WTC11 (cell line): ENCODE results near the gene EYS. TPM values are rescaled to one million over a fixed set of nuclear protein-coding genes. Genes with fewer than 3 reads are reported as not detected.

Experiments used
- ATAC-seq: fragments of 200-7000 bp; cut with Tn5 transposase; 2 replicates; pipeline ENCODE4 v1.10.0; 2021; ENCODE audit warnings: mild to moderate bottlenecking, moderate library complexity
- CTCF ChIA-PET: fragments of 300-600 bp; sonication (Branson Sonifier 250); formaldehyde crosslinking; loops from one replicate; lab custom pipeline; 2021; ENCODE audit warnings: antibody characterized with exemption; lab: Charles Lee
- POLR2A ChIA-PET: fragments of 350-600 bp; sonication (Branson Sonifier 250); formaldehyde crosslinking; loops from one replicate; lab custom pipeline; 2021; ENCODE audit warnings: antibody characterized with exemption; lab: Charles Lee
- DNase-seq: peaks from one replicate; pipeline ENCODE4 v3.0.0; 2021; ENCODE audit warnings: low spot score
- H3K27ac Mint-ChIP-seq: 2 replicates; pipeline ENCODE4 v1.8.0; 2021; ENCODE audit warnings: mixed read lengths
- H3K27me3 Mint-ChIP-seq: 2 replicates; pipeline ENCODE4 v1.8.0; 2021; ENCODE audit warnings: low read depth, mild to moderate bottlenecking, moderate library complexity, mixed read lengths
- H3K36me3 Mint-ChIP-seq: 2 replicates; pipeline ENCODE4 v1.8.0; 2021; ENCODE audit warnings: mixed read lengths
- H3K4me1 Mint-ChIP-seq: 2 replicates; pipeline ENCODE4 v1.8.0; 2022; ENCODE audit warnings: mixed read lengths
- H3K4me3 Mint-ChIP-seq: 2 replicates; pipeline ENCODE4 v1.8.0; 2021; ENCODE audit warnings: mild to moderate bottlenecking, moderate library complexity, mixed read lengths
- H3K9me3 Mint-ChIP-seq: 2 replicates; pipeline ENCODE4 v1.8.0; 2021; ENCODE audit warnings: mixed read lengths
- CBFB ChIP-seq: sonication (generic); formaldehyde crosslinking; IDR thresholded peaks from 2 replicates; pipeline ENCODE4 v1.8.1; 2022; ENCODE audit warnings: mild to moderate bottlenecking, low read depth, missing genetic modification reagents
- CREB1 ChIP-seq: sonication (generic); formaldehyde crosslinking; IDR thresholded peaks from 2 replicates; pipeline ENCODE4 v1.8.0; 2023; ENCODE audit warnings: mild to moderate bottlenecking, missing genetic modification reagents
- CREM ChIP-seq: sonication (generic); formaldehyde crosslinking; IDR thresholded peaks from 2 replicates; pipeline ENCODE4 v1.8.1; 2022; ENCODE audit warnings: mild to moderate bottlenecking, missing genetic modification reagents, moderate library complexity
- FOXK1 ChIP-seq: sonication (generic); formaldehyde crosslinking; IDR thresholded peaks from 2 replicates; pipeline ENCODE4 v1.8.0; 2022; ENCODE audit warnings: mild to moderate bottlenecking, moderate library complexity, missing genetic modification reagents
- JAZF1 ChIP-seq: fragments of 250-450 bp; sonication (Bioruptor Pico); IDR thresholded peaks from 2 replicates; pipeline ENCODE4 v1.9.0; 2021; ENCODE audit warnings: moderate library complexity, mild to moderate bottlenecking, inconsistent platforms
- NFYB ChIP-seq: sonication (generic); formaldehyde crosslinking; conservative IDR thresholded peaks from 2 replicates; pipeline ENCODE4 v1.8.0; 2022; ENCODE audit warnings: low read depth, missing genetic modification reagents
- OVOL2 ChIP-seq: fragments of 250-450 bp; sonication (Bioruptor Pico); IDR thresholded peaks from 2 replicates; pipeline ENCODE4 v1.9.0; 2021; ENCODE audit warnings: mild to moderate bottlenecking, borderline replicate concordance
- PRRX2 ChIP-seq: fragments of 250-450 bp; sonication (Bioruptor Pico); IDR thresholded peaks from 2 replicates; pipeline ENCODE4 v1.8.0; 2021; ENCODE audit warnings: mild to moderate bottlenecking
- SMAD4 ChIP-seq: sonication (generic); formaldehyde crosslinking; IDR thresholded peaks from 2 replicates; pipeline ENCODE4 v1.8.0; 2022; ENCODE audit warnings: mild to moderate bottlenecking, missing genetic modification reagents
- ZNF396 ChIP-seq: fragments of 250-450 bp; sonication (Bioruptor Pico); IDR thresholded peaks from 2 replicates; pipeline ENCODE4 v1.8.0; 2021; ENCODE audit warnings: mild to moderate bottlenecking, moderate library complexity, borderline replicate concordance
- total RNA-seq: library from RNA; stranded (reverse); gene quantifications from 3 replicates; pipeline ENCODE4 v1.2.3, GENCODE V29; 2021
- TF ChIP-seq, protein P1 (sequence below): sonication (generic); formaldehyde crosslinking; IDR thresholded peaks from 2 replicates; pipeline ENCODE4 v1.8.1; 2022; ENCODE audit warnings: mild to moderate bottlenecking, moderate library complexity, missing genetic modification reagents
- TF ChIP-seq, protein P2 (sequence below): fragments of 250-450 bp; sonication (Bioruptor Pico); IDR thresholded peaks from 2 replicates; pipeline ENCODE4 v1.9.0; 2021; ENCODE audit warnings: mild to moderate bottlenecking
- TF ChIP-seq, protein P3 (sequence below): sonication (generic); formaldehyde crosslinking; IDR thresholded peaks from 2 replicates; pipeline ENCODE4 v1.8.1; 2022; ENCODE audit warnings: missing genetic modification reagents, borderline replicate concordance
- TF ChIP-seq, protein P4 (sequence below): sonication (generic); formaldehyde crosslinking; IDR thresholded peaks from 2 replicates; pipeline ENCODE4 v1.8.0; 2022; ENCODE audit warnings: mild to moderate bottlenecking, missing genetic modification reagents
- TF ChIP-seq, protein P5 (sequence below): sonication (generic); formaldehyde crosslinking; IDR thresholded peaks from 2 replicates; pipeline ENCODE4 v1.8.0; 2023; ENCODE audit warnings: missing genetic modification reagents, mild to moderate bottlenecking, borderline replicate concordance
- TF ChIP-seq, protein P6 (sequence below): sonication (generic); formaldehyde crosslinking; IDR thresholded peaks from 2 replicates; pipeline ENCODE4 v1.8.1; 2022; ENCODE audit warnings: low read depth, mild to moderate bottlenecking, moderate library complexity, missing genetic modification reagents, borderline replicate concordance
- TF ChIP-seq, protein P7 (sequence below): sonication (generic); formaldehyde crosslinking; IDR thresholded peaks from 2 replicates; pipeline ENCODE4 v1.8.1; 2023; ENCODE audit warnings: mild to moderate bottlenecking, missing genetic modification reagents
- TF ChIP-seq, protein P8 (sequence below): sonication (generic); formaldehyde crosslinking; IDR thresholded peaks from 2 replicates; pipeline ENCODE4 v1.8.1; 2023; ENCODE audit warnings: mild to moderate bottlenecking, missing genetic modification reagents, moderate library complexity
- TF ChIP-seq, protein P9 (sequence below): sonication (generic); formaldehyde crosslinking; IDR thresholded peaks from 2 replicates; pipeline ENCODE4 v1.8.0; 2022; ENCODE audit warnings: mild to moderate bottlenecking, missing genetic modification reagents
- TF ChIP-seq, protein P10 (sequence below): sonication (generic); formaldehyde crosslinking; conservative IDR thresholded peaks from 2 replicates; pipeline ENCODE4 v1.8.1; 2023; ENCODE audit warnings: mild to moderate bottlenecking, low read depth, missing genetic modification reagents, moderate library complexity

EYS gene
- total RNA-seq, 1 experiment from 2014 or later: not detected

DNA sequence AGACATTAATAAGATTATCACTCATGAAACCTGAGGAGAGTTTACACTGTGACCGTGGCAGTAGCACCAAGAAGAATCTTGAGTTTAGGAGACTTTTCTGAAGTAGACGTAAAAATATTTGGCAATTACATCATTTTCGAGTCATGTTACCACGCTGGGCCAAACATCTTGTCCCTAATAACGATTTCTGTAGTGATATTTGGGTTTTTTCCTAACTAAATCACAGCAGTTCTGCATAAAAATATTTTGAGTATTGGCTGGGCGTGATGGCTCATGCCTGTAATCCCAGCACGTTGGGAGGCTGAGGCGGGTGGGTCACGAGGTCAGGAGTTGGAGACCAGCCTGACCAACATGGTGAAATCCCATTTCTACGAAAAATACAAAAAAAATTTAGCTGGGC, 1809.1 kb downstream of the EYS start:
- ChIA-PET CTCF (no interaction called here), POLR2A (no interaction called here)
- Mint-ChIP-seq H3K9me3 (peaks cover 30% of the 10 kb centered on the region), H3K27me3 (peaks cover 2% of the 10 kb centered on the region; the same call in 1 of the 2 replicates), H3K27ac (no peak overlapping the region), H3K4me1 (no peaks in the 10 kb centered on the region), H3K36me3 (peaks cover 3% of the 10 kb centered on the region; the same call in 1 of the 2 replicates), H3K4me3 (no peak overlapping the region)
- TF ChIP-seq CBFB (CRISPR knock-in tag): no peak
- TF ChIP-seq PRRX2 (CRISPR knock-in tag): no peak
- TF ChIP-seq, protein P1, sequence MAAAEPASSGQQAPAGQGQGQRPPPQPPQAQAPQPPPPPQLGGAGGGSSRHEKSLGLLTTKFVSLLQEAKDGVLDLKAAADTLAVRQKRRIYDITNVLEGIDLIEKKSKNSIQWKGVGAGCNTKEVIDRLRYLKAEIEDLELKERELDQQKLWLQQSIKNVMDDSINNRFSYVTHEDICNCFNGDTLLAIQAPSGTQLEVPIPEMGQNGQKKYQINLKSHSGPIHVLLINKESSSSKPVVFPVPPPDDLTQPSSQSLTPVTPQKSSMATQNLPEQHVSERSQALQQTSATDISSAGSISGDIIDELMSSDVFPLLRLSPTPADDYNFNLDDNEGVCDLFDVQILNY (CRISPR knock-in tag): no peak
- TF ChIP-seq, protein P2, sequence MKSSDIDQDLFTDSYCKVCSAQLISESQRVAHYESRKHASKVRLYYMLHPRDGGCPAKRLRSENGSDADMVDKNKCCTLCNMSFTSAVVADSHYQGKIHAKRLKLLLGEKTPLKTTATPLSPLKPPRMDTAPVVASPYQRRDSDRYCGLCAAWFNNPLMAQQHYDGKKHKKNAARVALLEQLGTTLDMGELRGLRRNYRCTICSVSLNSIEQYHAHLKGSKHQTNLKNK (CRISPR knock-in tag): no peak
- no peak for TF ChIP-seq SMAD4 (CRISPR knock-in tag)
- TF ChIP-seq NFYB (CRISPR knock-in tag): no peak
- no peak for TF ChIP-seq JAZF1
- no peak for TF ChIP-seq FOXK1 (CRISPR knock-in tag)
- no peak for TF ChIP-seq OVOL2 (CRISPR knock-in tag)
- TF ChIP-seq, protein P3, sequence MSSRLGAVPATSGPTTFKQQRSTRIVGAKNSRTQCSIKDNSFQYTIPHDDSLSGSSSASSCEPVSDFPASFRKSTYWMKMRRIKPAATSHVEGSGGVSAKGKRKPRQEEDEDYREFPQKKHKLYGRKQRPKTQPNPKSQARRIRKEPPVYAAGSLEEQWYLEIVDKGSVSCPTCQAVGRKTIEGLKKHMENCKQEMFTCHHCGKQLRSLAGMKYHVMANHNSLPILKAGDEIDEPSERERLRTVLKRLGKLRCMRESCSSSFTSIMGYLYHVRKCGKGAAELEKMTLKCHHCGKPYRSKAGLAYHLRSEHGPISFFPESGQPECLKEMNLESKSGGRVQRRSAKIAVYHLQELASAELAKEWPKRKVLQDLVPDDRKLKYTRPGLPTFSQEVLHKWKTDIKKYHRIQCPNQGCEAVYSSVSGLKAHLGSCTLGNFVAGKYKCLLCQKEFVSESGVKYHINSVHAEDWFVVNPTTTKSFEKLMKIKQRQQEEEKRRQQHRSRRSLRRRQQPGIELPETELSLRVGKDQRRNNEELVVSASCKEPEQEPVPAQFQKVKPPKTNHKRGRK: no peak
- TF ChIP-seq, protein P4, sequence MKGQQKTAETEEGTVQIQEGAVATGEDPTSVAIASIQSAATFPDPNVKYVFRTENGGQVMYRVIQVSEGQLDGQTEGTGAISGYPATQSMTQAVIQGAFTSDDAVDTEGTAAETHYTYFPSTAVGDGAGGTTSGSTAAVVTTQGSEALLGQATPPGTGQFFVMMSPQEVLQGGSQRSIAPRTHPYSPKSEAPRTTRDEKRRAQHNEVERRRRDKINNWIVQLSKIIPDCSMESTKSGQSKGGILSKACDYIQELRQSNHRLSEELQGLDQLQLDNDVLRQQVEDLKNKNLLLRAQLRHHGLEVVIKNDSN (CRISPR knock-in tag): no peak
- ATAC-seq (no peak), DNase-seq (no peak)

DNA sequence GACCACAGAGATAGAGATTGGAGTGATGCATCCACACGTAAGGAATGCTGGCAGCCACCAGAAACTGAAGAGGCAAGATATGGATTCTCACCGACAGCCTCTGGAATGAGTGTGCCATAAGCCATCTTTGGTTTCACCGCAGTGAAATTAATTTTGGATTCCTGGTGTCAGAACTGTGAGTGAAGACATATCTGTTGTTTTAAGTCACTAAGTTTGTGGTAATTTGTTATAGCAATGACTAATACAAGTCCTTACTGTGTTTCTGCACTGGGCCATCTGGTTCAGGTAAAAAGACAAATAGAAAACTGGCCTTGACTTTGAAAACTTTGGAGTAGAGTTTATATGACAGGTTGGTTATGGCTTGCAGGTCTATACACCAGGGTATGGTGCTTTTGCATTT, 1809.6 kb downstream of the EYS start:
- POLR2A ChIA-PET: no interaction called here
- Mint-ChIP-seq H3K4me3 (no peak overlapping the region), H3K36me3 (peaks cover 3% of the 10 kb centered on the region; the same call in 1 of the 2 replicates), H3K4me1 (no peaks in the 10 kb centered on the region), H3K27me3 (peaks cover 3% of the 10 kb centered on the region; the same call in 1 of the 2 replicates), H3K9me3 (peaks cover 32% of the 10 kb centered on the region), H3K27ac (no peak overlapping the region)
- ATAC-seq (no peak), DNase-seq (no peak)
- CTCF ChIA-PET: no interaction called here
- TF ChIP-seq CREM (CRISPR knock-in tag) (no peak), FOXK1 (CRISPR knock-in tag) (no peak), ZNF396 (CRISPR knock-in tag) (no peak), CREB1 (CRISPR knock-in tag) (no peak)
- TF ChIP-seq, protein P5, sequence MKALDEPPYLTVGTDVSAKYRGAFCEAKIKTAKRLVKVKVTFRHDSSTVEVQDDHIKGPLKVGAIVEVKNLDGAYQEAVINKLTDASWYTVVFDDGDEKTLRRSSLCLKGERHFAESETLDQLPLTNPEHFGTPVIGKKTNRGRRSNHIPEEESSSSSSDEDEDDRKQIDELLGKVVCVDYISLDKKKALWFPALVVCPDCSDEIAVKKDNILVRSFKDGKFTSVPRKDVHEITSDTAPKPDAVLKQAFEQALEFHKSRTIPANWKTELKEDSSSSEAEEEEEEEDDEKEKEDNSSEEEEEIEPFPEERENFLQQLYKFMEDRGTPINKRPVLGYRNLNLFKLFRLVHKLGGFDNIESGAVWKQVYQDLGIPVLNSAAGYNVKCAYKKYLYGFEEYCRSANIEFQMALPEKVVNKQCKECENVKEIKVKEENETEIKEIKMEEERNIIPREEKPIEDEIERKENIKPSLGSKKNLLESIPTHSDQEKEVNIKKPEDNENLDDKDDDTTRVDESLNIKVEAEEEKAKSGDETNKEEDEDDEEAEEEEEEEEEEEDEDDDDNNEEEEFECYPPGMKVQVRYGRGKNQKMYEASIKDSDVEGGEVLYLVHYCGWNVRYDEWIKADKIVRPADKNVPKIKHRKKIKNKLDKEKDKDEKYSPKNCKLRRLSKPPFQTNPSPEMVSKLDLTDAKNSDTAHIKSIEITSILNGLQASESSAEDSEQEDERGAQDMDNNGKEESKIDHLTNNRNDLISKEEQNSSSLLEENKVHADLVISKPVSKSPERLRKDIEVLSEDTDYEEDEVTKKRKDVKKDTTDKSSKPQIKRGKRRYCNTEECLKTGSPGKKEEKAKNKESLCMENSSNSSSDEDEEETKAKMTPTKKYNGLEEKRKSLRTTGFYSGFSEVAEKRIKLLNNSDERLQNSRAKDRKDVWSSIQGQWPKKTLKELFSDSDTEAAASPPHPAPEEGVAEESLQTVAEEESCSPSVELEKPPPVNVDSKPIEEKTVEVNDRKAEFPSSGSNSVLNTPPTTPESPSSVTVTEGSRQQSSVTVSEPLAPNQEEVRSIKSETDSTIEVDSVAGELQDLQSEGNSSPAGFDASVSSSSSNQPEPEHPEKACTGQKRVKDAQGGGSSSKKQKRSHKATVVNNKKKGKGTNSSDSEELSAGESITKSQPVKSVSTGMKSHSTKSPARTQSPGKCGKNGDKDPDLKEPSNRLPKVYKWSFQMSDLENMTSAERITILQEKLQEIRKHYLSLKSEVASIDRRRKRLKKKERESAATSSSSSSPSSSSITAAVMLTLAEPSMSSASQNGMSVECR: no peak
- TF ChIP-seq, protein P6, sequence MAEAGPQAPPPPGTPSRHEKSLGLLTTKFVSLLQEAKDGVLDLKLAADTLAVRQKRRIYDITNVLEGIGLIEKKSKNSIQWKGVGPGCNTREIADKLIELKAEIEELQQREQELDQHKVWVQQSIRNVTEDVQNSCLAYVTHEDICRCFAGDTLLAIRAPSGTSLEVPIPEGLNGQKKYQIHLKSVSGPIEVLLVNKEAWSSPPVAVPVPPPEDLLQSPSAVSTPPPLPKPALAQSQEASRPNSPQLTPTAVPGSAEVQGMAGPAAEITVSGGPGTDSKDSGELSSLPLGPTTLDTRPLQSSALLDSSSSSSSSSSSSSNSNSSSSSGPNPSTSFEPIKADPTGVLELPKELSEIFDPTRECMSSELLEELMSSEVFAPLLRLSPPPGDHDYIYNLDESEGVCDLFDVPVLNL: no peak
- TF ChIP-seq, protein P7, sequence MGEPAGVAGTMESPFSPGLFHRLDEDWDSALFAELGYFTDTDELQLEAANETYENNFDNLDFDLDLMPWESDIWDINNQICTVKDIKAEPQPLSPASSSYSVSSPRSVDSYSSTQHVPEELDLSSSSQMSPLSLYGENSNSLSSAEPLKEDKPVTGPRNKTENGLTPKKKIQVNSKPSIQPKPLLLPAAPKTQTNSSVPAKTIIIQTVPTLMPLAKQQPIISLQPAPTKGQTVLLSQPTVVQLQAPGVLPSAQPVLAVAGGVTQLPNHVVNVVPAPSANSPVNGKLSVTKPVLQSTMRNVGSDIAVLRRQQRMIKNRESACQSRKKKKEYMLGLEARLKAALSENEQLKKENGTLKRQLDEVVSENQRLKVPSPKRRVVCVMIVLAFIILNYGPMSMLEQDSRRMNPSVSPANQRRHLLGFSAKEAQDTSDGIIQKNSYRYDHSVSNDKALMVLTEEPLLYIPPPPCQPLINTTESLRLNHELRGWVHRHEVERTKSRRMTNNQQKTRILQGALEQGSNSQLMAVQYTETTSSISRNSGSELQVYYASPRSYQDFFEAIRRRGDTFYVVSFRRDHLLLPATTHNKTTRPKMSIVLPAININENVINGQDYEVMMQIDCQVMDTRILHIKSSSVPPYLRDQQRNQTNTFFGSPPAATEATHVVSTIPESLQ (CRISPR knock-in tag): no peak
- TF ChIP-seq, protein P8, sequence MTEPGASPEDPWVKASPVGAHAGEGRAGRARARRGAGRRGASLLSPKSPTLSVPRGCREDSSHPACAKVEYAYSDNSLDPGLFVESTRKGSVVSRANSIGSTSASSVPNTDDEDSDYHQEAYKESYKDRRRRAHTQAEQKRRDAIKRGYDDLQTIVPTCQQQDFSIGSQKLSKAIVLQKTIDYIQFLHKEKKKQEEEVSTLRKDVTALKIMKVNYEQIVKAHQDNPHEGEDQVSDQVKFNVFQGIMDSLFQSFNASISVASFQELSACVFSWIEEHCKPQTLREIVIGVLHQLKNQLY (CRISPR knock-in tag): no peak
- TF ChIP-seq, protein P9, sequence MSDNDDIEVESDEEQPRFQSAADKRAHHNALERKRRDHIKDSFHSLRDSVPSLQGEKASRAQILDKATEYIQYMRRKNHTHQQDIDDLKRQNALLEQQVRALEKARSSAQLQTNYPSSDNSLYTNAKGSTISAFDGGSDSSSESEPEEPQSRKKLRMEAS (CRISPR knock-in tag): no peak
- TF ChIP-seq, protein P10, sequence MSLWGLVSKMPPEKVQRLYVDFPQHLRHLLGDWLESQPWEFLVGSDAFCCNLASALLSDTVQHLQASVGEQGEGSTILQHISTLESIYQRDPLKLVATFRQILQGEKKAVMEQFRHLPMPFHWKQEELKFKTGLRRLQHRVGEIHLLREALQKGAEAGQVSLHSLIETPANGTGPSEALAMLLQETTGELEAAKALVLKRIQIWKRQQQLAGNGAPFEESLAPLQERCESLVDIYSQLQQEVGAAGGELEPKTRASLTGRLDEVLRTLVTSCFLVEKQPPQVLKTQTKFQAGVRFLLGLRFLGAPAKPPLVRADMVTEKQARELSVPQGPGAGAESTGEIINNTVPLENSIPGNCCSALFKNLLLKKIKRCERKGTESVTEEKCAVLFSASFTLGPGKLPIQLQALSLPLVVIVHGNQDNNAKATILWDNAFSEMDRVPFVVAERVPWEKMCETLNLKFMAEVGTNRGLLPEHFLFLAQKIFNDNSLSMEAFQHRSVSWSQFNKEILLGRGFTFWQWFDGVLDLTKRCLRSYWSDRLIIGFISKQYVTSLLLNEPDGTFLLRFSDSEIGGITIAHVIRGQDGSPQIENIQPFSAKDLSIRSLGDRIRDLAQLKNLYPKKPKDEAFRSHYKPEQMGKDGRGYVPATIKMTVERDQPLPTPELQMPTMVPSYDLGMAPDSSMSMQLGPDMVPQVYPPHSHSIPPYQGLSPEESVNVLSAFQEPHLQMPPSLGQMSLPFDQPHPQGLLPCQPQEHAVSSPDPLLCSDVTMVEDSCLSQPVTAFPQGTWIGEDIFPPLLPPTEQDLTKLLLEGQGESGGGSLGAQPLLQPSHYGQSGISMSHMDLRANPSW (CRISPR knock-in tag): no peak
